Measurements from ENCODE around the gene LY9. TPM values are rescaled to one million over a fixed set of nuclear protein-coding genes. Genes with fewer than 3 reads are reported as not detected.
A peak's percentile ranks its signal among the peaks of the same experiment; 100 is the strongest.

Gene LY9
- total RNA-seq (2014; rRNA removed; shearing (Covaris generic)) = not detected in 2 replicates
- not detected in 2 replicates for polyA plus RNA-seq (2016; fragmentation: Nextera tagmentation; extraction: Ambion mirVana)

GRCh38 chr1:160795951-160796383 lies at the start of gene LY9:
LY9 (plus strand) TSS chr1:160796174; CDS start chr1:160796188, 14 bp downstream.
- in situ Hi-C loops (cut with MboI) = no loop called here
- no peak within 1 kb of the TSS for H3K4me2 ChIP-seq (ENCODE audit: unreplicated experiment)
- H3K9me3 ChIP-seq (ENCODE audit: low read depth) = no peaks in the 10 kb centered on the region
- 40 to 52% methylated on average over 4 of the region's 4 CpGs for WGBS, 2 experiments (ENCODE audit: low coverage in 1 of 2, low lambda C conversion rate in 2 of 2, missing lambda C conversion rate in 2 of 2)
- no peak within 1 kb of the TSS for H3K4me3 ChIP-seq
- no peaks in the 10 kb centered on the region for H3K9me2 ChIP-seq (ENCODE audit: insufficient read depth)
- H4K20me1 ChIP-seq (ENCODE audit: insufficient read depth) = no peaks in the 10 kb centered on the region
- H3K27me3 ChIP-seq (replicated peaks; ENCODE audit: insufficient read depth) = no peaks in the 10 kb centered on the region
- TF ChIP-seq EZH2 (IDR thresholded peaks at IDR 0.05; ENCODE audit: insufficient read depth, poor library complexity, severe bottlenecking) (no peak), EZH2phosphoT487 (IDR thresholded peaks at IDR 0.05; ENCODE audit: insufficient read depth, low read depth) (no peak)
- DNase-seq = peak; percentile 4
- H3K9ac ChIP-seq = no peak within 1 kb of the TSS
- H3K79me2 ChIP-seq (ENCODE audit: insufficient read depth) = no peaks in the 10 kb centered on the region
- no peaks in the 10 kb centered on the region for H3F3A ChIP-seq (ENCODE audit: insufficient read depth)
- H2AFZ ChIP-seq = no peak within 1 kb of the TSS
- no peaks in the 10 kb centered on the region for H3K36me3 ChIP-seq (ENCODE audit: low read depth)
- no peaks in the 10 kb centered on the region for H3K4me1 ChIP-seq (ENCODE audit: insufficient read depth)
- H3K27ac ChIP-seq = no peak within 1 kb of the TSS

- H3K9me3 ChIP-seq (ENCODE audit: low read depth) = no peaks in the 10 kb centered on the region
- in situ Hi-C loops (cut with MboI) = no loop called here
- WGBS, 2 experiments (ENCODE audit: low coverage in 1 of 2, low lambda C conversion rate in 2 of 2, missing lambda C conversion rate in 2 of 2) = 25 to 28% methylated on average over 7 of the region's 7 CpGs
These were observed 49.0 kb upstream of the LY9 start for GRCh38 chr1:160746836-160747500.

GRCh38 chr1:160747717-160748116 lies 48.3 kb upstream of the LY9 start:
- DNase-seq = no peak
- no peaks in the 10 kb centered on the region for H3K9me3 ChIP-seq (ENCODE audit: low read depth)
- no peak for TF ChIP-seq EZH2 (IDR thresholded peaks at IDR 0.05; ENCODE audit: insufficient read depth, poor library complexity, severe bottlenecking)
- no peak overlapping the region for H3K4me3 ChIP-seq
- H3K4me1 ChIP-seq (ENCODE audit: insufficient read depth) = no peaks in the 10 kb centered on the region
- no peaks in the 10 kb centered on the region for H3K9me2 ChIP-seq (ENCODE audit: insufficient read depth)
- no peaks in the 10 kb centered on the region for H3K36me3 ChIP-seq (ENCODE audit: low read depth)
- no peak overlapping the region for H2AFZ ChIP-seq
- H3K27ac ChIP-seq = no peak overlapping the region
- no peak overlapping the region for H3K9ac ChIP-seq
- H3K79me2 ChIP-seq (ENCODE audit: insufficient read depth) = no peaks in the 10 kb centered on the region
- H3K27me3 ChIP-seq (replicated peaks; ENCODE audit: insufficient read depth) = no peaks in the 10 kb centered on the region; the same call in 1 of the 2 replicates
- no peaks in the 10 kb centered on the region for H3F3A ChIP-seq (ENCODE audit: insufficient read depth)
- in situ Hi-C loops (cut with MboI) = no loop called here
- H4K20me1 ChIP-seq (ENCODE audit: insufficient read depth) = no peaks in the 10 kb centered on the region
- H3K4me2 ChIP-seq (ENCODE audit: unreplicated experiment) = no peak overlapping the region

More at GRCh38 chr1:160746836-160747500, 49.0 kb upstream of the LY9 start:
- Histone ChIP-seq H3K79me2 (ENCODE audit: insufficient read depth) (no peaks in the 10 kb centered on the region), H3K9ac (no peak overlapping the region), H3K9me2 (ENCODE audit: insufficient read depth) (no peaks in the 10 kb centered on the region), H3K27ac (no peak overlapping the region), H3K4me1 (ENCODE audit: insufficient read depth) (no peaks in the 10 kb centered on the region), H3K27me3 (replicated peaks; ENCODE audit: insufficient read depth) (no peaks in the 10 kb centered on the region; the same call in 1 of the 2 replicates), H4K20me1 (ENCODE audit: insufficient read depth) (no peaks in the 10 kb centered on the region), H3K4me3 (no peak overlapping the region), H3F3A (ENCODE audit: insufficient read depth) (no peaks in the 10 kb centered on the region), H3K36me3 (ENCODE audit: low read depth) (no peaks in the 10 kb centered on the region), H2AFZ (no peak overlapping the region), H3K4me2 (ENCODE audit: unreplicated experiment) (no peak overlapping the region)
- no peak for DNase-seq
- TF ChIP-seq EZH2phosphoT487 (IDR thresholded peaks at IDR 0.05; ENCODE audit: insufficient read depth, low read depth) = no peak
- TF ChIP-seq EZH2 (IDR thresholded peaks at IDR 0.05; ENCODE audit: insufficient read depth, poor library complexity, severe bottlenecking) = no peak

- H3K9me3 ChIP-seq (ENCODE audit: low read depth) = no peaks in the 10 kb centered on the region
- no peaks in the 10 kb centered on the region for H3K4me1 ChIP-seq (ENCODE audit: insufficient read depth)
- in situ Hi-C loops (cut with MboI) = no loop called here
- no peaks in the 10 kb centered on the region for H3K9me2 ChIP-seq (ENCODE audit: insufficient read depth)
- H2AFZ ChIP-seq = no peak overlapping the region
- H4K20me1 ChIP-seq (ENCODE audit: insufficient read depth) = no peaks in the 10 kb centered on the region
- no peaks in the 10 kb centered on the region for H3K79me2 ChIP-seq (ENCODE audit: insufficient read depth)
- no peaks in the 10 kb centered on the region for H3F3A ChIP-seq (ENCODE audit: insufficient read depth)
- TF ChIP-seq EZH2 (IDR thresholded peaks at IDR 0.05; ENCODE audit: insufficient read depth, poor library complexity, severe bottlenecking) (no peak), EZH2phosphoT487 (IDR thresholded peaks at IDR 0.05; ENCODE audit: insufficient read depth, low read depth) (no peak)
- DNase-seq = peak; percentile 20
- H3K27ac ChIP-seq = no peak overlapping the region
- H3K4me3 ChIP-seq = no peak overlapping the region
- H3K27me3 ChIP-seq (replicated peaks; ENCODE audit: insufficient read depth) = no peaks in the 10 kb centered on the region; the same call in 1 of the 2 replicates
- WGBS, 2 experiments (ENCODE audit: low coverage in 1 of 2, low lambda C conversion rate in 2 of 2, missing lambda C conversion rate in 2 of 2) = 45 to 53% methylated on average over 10 of the region's 10 CpGs
- H3K9ac ChIP-seq = no peak overlapping the region
- H3K36me3 ChIP-seq (ENCODE audit: low read depth) = no peaks in the 10 kb centered on the region
- H3K4me2 ChIP-seq (ENCODE audit: unreplicated experiment) = no peak overlapping the region
These were observed 47.6 kb upstream of the LY9 start for GRCh38 chr1:160748181-160748877.
